MM.1S (cell line): ENCODE measurements around the gene UBE2G2.

Source experiments
- DNase-seq: peaks from one replicate; pipeline ENCODE4 v3.0.0-alpha.2; 2015
- H2AFZ ChIP-seq: fragments of 300-600 bp; sonication (generic); 2 replicates; pipeline ENCODE4 v1.6.0; 2016; ENCODE audit warnings: antibody characterized with exemption, low read length
- H3F3A ChIP-seq: fragments of 300-600 bp; sonication (generic); 2 replicates; pipeline ENCODE4 v1.6.1; 2016; ENCODE audit warnings: mild to moderate bottlenecking, antibody characterized with exemption, low read length, moderate library complexity, mixed read lengths; ENCODE audit not compliant: insufficient read depth
- H3K27ac ChIP-seq: fragments of 300-600 bp; sonication (generic); 2 replicates; pipeline ENCODE4 v1.5.1; 2016; ENCODE audit warnings: mild to moderate bottlenecking, low read length
- H3K27me3 ChIP-seq: fragments of 300-600 bp; sonication (generic); replicated peaks from 2 replicates; pipeline ENCODE4 v1.6.0; 2016; ENCODE audit warnings: low read length; ENCODE audit not compliant: insufficient read depth
- H3K36me3 ChIP-seq: fragments of 300-600 bp; sonication (generic); replicated peaks from 2 replicates; pipeline ENCODE4 v1.6.1; 2016; ENCODE audit warnings: mild to moderate bottlenecking, low read length, mixed read lengths; ENCODE audit not compliant: insufficient read depth
- H3K4me1 ChIP-seq: fragments of 300-600 bp; sonication (generic); 2 replicates; pipeline ENCODE4 v1.6.1; 2016; ENCODE audit warnings: low read length, mixed read lengths
- H3K4me2 ChIP-seq: fragments of 300-600 bp; sonication (generic); 2 replicates; pipeline ENCODE4 v1.6.0; 2016; ENCODE audit warnings: low read depth, low read length
- H3K4me3 ChIP-seq: fragments of 300-600 bp; sonication (generic); 2 replicates; pipeline ENCODE4 v1.5.1; 2016; ENCODE audit warnings: low read length, mixed read lengths
- H3K79me2 ChIP-seq: fragments of 300-600 bp; sonication (generic); 2 replicates; pipeline ENCODE4 v1.6.1; 2016; ENCODE audit warnings: mixed run types, low read length, mixed read lengths
- H3K9ac ChIP-seq: fragments of 300-600 bp; sonication (generic); 2 replicates; pipeline ENCODE4 v1.6.1; 2016; ENCODE audit warnings: low read length, mixed read lengths
- H3K9me2 ChIP-seq: fragments of 300-600 bp; sonication (generic); replicated peaks from 2 replicates; pipeline ENCODE4 v1.6.1; 2016; ENCODE audit warnings: mild to moderate bottlenecking, low read length, mixed read lengths; ENCODE audit not compliant: insufficient read depth
- H3K9me3 ChIP-seq: fragments of 300-600 bp; sonication (generic); replicated peaks from 2 replicates; pipeline ENCODE4 v1.6.1; 2016; ENCODE audit warnings: mild to moderate bottlenecking, low read length, mixed read lengths; ENCODE audit not compliant: insufficient read depth
- H4K20me1 ChIP-seq: fragments of 300-600 bp; sonication (generic); 2 replicates; pipeline ENCODE4 v1.6.1; 2016; ENCODE audit warnings: mild to moderate bottlenecking, low read length, moderate library complexity, mixed read lengths; ENCODE audit not compliant: insufficient read depth
- EZH2 ChIP-seq: fragments of 300-600 bp; sonication (generic); optimal IDR thresholded peaks from 2 replicates; pipeline ENCODE3; 2017; ENCODE audit warnings: low read depth, mild to moderate bottlenecking, antibody characterized with exemption, low read length, mixed read lengths
- EZH2phosphoT487 ChIP-seq: fragments of 300-600 bp; sonication (generic); IDR thresholded peaks from 2 replicates; pipeline ENCODE4 v1.6.1; 2018; ENCODE audit warnings: antibody characterized with exemption, low read length
- TF ChIP-seq, protein P1 (sequence below): fragments of 300-600 bp; sonication (generic); IDR thresholded peaks from 2 replicates; pipeline ENCODE4 v1.5.1; 2016; ENCODE audit warnings: antibody characterized with exemption, low read length, mixed read lengths

Gene UBE2G2

DNA sequence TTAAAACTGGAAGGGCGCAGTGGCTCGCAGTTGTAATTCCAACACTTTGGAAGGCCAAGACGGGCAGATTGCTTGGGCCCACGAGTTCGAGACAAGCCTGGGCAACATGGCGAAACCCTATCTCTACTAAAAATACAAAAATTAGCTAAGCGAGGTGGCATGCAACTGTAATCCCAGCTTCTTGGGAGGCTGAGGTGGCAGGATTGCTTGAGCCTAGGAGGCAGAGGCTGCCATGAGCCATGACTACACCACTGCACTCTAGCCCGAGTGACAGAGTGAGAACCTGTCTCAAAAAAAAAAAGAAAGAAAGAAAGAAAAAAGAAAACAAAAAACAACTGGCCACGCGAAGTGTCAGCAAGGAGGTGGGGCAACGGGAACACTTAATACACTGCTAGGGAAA is 6.3 kb downstream of the UBE2G2 start:
- no peaks in the 10 kb centered on the region for H3K9me2 ChIP-seq
- H3F3A ChIP-seq: peaks cover 8% of the 10 kb centered on the region
- H3K79me2 ChIP-seq: peaks cover 98% of the 10 kb centered on the region
- H3K27ac ChIP-seq: no peak overlapping the region
- H2AFZ ChIP-seq: no peak overlapping the region
- no peaks in the 10 kb centered on the region for H3K27me3 ChIP-seq
- no peak overlapping the region for H3K9ac ChIP-seq
- TF ChIP-seq EZH2phosphoT487 (no peak), EZH2 (no peak)
- TF ChIP-seq, protein P1, sequence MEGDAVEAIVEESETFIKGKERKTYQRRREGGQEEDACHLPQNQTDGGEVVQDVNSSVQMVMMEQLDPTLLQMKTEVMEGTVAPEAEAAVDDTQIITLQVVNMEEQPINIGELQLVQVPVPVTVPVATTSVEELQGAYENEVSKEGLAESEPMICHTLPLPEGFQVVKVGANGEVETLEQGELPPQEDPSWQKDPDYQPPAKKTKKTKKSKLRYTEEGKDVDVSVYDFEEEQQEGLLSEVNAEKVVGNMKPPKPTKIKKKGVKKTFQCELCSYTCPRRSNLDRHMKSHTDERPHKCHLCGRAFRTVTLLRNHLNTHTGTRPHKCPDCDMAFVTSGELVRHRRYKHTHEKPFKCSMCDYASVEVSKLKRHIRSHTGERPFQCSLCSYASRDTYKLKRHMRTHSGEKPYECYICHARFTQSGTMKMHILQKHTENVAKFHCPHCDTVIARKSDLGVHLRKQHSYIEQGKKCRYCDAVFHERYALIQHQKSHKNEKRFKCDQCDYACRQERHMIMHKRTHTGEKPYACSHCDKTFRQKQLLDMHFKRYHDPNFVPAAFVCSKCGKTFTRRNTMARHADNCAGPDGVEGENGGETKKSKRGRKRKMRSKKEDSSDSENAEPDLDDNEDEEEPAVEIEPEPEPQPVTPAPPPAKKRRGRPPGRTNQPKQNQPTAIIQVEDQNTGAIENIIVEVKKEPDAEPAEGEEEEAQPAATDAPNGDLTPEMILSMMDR: no peak
- H3K4me1 ChIP-seq: peaks cover 10% of the 10 kb centered on the region
- H3K9me3 ChIP-seq: no peaks in the 10 kb centered on the region
- H3K36me3 ChIP-seq: 0 out of 2 replicates have a peak, but pooled peaks cover 3% of the 10 kb centered on the region
- H3K4me2 ChIP-seq: no peak overlapping the region
- DNase-seq: no peak
- H4K20me1 ChIP-seq: peaks cover 47% of the 10 kb centered on the region
- H3K4me3 ChIP-seq: no peak overlapping the region

DNA sequence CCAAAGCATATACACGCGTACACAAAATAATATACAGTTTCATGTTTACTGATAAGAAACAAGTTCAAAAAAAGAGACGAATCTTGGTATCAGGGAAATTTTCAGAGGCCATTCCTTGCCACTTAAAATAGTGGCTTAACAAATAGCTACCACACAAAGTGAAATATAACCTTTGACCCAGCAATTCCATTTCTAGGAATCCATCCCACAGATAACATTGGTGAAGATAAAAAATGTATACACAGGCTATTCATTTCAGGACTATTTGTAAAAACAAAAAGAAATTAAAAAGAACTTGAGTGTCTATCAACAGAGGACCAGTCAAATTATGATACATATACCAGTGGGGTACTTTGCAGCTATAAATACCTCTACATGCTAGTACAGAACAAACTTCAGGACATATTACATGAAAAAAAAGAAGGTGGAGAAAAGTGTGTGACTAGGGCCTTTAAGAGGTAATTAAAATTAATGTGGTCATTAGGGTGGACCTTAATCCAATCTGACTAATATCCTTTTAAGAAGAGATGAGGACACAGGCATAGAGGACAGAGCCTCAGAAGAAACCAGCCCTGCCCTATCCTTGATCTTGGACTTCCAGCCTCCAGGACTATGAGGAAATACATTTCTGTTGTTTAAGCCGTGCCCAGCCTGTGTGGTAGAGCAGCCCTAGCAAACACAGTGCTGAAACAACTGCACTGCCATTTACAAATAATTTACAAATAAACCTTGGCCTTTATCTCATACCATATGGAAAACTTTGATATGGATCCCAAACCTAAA is 7.8 kb downstream of the UBE2G2 start:
- Histone ChIP-seq H3K36me3 (0 out of 2 replicates have a peak, but pooled peaks cover 3% of the 10 kb centered on the region), H3K27ac (no peak overlapping the region)

DNA sequence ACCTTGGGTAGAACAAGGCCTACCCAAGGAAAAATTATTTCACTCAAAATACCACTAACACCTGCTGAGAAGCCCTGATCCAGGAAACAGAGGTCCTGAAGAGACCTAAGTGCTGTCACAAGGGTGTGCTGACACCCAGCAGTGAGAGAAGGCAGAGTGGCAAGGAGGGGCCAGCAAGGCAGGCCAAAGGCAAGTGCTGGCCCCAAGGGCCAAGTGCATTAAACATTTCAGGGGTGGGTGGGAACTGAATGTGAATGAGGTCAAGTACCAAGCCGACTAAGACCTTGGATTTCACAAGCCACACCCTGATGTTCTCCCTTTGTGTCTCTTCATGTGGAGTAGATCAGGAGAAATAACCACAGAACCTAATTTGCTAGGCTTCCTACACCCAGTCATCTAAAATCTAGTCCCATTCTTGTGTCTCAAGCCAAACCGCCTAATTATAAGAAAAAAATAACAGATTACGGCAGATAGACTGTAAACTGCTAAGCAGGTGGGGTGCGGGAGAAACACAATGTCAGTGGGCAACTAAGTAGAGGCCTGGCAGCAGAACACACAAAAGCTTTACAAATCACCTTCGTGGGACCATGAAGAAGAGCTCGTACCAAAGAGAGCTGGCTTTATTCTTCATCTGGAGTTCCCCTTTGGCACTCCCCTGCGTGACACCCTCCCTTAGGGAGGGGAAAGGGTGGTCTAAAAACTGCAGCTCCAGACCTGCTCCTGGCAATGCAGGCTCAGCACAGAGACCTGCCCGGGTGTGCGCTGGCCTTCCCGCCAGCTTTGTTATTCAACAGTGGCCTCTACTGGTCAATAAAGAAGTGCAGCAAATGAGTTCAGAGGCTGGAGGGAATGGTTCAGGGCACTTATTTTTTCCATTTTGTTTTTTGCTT is 8.7 kb downstream of the UBE2G2 start:
- Histone ChIP-seq H3K27ac (no peak overlapping the region), H3K4me3 (no peak overlapping the region), H3F3A (peaks cover 8% of the 10 kb centered on the region), H3K4me1 (peaks cover 2% of the 10 kb centered on the region; the same call in 1 of the 2 replicates), H3K79me2 (peaks cover 93% of the 10 kb centered on the region), H3K27me3 (no peaks in the 10 kb centered on the region), H3K9me3 (no peaks in the 10 kb centered on the region), H3K4me2 (no peak overlapping the region), H3K36me3 (0 out of 2 replicates have a peak, but pooled peaks cover 4% of the 10 kb centered on the region), H2AFZ (no peak overlapping the region), H3K9ac (no peak overlapping the region), H4K20me1 (peaks cover 38% of the 10 kb centered on the region), H3K9me2 (no peaks in the 10 kb centered on the region)
- DNase-seq: peak; percentile 77
- TF ChIP-seq EZH2: no peak
- TF ChIP-seq, protein P1: peak; percentile 92

More for the DNA sequence above, 7.8 kb downstream of the UBE2G2 start:
- no peak overlapping the region for H3K4me2 ChIP-seq
- H3K79me2 ChIP-seq: peaks cover 96% of the 10 kb centered on the region
- H3K4me3 ChIP-seq: no peak overlapping the region
- H2AFZ ChIP-seq: no peak overlapping the region
- peaks cover 2% of the 10 kb centered on the region; the same call in 1 of the 2 replicates for H3K4me1 ChIP-seq
- H3K27me3 ChIP-seq: no peaks in the 10 kb centered on the region
- no peaks in the 10 kb centered on the region for H3K9me3 ChIP-seq
- TF ChIP-seq EZH2phosphoT487 (no peak), EZH2 (no peak)
- TF ChIP-seq, protein P1: no peak
- no peak overlapping the region for H3K9ac ChIP-seq
- peaks cover 38% of the 10 kb centered on the region for H4K20me1 ChIP-seq
- DNase-seq: no peak
- H3K9me2 ChIP-seq: no peaks in the 10 kb centered on the region
- peaks cover 8% of the 10 kb centered on the region for H3F3A ChIP-seq
